ENCODE results near the gene MS4A8. TPM values are rescaled to one million over a fixed set of nuclear protein-coding genes. Genes with fewer than 3 reads are reported as not detected.

MS4A8 gene
- total and polyA plus RNA-seq, 10 donors = 0.19 TPM; not detected in 9

DNA sequence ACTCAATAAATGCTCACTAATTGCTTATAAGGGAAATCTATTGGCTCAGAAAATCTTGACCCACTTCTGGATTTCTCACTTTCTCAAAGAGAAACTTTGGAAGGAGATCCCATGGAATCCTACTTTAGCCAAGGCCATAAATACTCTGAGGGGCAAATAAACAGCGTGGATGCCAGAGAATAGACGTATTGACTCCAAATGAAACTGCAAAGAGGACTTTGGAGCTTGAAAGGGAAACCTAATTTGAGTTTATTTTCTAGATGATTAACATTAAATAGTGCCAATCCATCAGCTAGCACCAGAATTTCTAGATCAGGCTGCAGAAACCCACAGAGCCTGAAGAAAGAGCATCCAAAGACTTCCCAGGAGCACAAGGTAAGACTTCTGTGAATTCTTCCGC lies 25.0 kb downstream of the MS4A8 start, which contains the start of gene MS4A18:
Gene MS4A18, plus strand, starts transcription at position 301 of the 400 bp plus-strand sequence.
- no peak for TF ChIP-seq POLR2AphosphoS5 (IDR thresholded peaks at IDR 0.05)
- no peak for TF ChIP-seq POLR2A (IDR thresholded peaks at IDR 0.05)
- TF ChIP-seq, protein P1, sequence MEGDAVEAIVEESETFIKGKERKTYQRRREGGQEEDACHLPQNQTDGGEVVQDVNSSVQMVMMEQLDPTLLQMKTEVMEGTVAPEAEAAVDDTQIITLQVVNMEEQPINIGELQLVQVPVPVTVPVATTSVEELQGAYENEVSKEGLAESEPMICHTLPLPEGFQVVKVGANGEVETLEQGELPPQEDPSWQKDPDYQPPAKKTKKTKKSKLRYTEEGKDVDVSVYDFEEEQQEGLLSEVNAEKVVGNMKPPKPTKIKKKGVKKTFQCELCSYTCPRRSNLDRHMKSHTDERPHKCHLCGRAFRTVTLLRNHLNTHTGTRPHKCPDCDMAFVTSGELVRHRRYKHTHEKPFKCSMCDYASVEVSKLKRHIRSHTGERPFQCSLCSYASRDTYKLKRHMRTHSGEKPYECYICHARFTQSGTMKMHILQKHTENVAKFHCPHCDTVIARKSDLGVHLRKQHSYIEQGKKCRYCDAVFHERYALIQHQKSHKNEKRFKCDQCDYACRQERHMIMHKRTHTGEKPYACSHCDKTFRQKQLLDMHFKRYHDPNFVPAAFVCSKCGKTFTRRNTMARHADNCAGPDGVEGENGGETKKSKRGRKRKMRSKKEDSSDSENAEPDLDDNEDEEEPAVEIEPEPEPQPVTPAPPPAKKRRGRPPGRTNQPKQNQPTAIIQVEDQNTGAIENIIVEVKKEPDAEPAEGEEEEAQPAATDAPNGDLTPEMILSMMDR (IDR thresholded peaks at IDR 0.05 in 8 of 11, conservative IDR thresholded peaks at IDR 0.05 in 3 of 11) = no peak
- Histone ChIP-seq H3K27ac (no peak within 1 kb of the TSS), H3K4me3 (no peak within 1 kb of the TSS), H3K36me3 (no peaks in the 10 kb centered on the region), H3K9me3 (no peaks in the 10 kb centered on the region), H3K4me1 (no peaks in the 10 kb centered on the region), H3K27me3 (replicated peaks in 1 of 7) (peaks cover 0 to 7% (median 0%) of the 10 kb centered on the region in 7 donors)
- intact Hi-C loops (cut with DNase I; ENCODE audit: low total_unique reads) = no loop called here
- DNase-seq = no peak
- 83 to 96% (median 90%) methylated on average over 3 of the region's 3 CpGs for WGBS, 5 donors

DNA sequence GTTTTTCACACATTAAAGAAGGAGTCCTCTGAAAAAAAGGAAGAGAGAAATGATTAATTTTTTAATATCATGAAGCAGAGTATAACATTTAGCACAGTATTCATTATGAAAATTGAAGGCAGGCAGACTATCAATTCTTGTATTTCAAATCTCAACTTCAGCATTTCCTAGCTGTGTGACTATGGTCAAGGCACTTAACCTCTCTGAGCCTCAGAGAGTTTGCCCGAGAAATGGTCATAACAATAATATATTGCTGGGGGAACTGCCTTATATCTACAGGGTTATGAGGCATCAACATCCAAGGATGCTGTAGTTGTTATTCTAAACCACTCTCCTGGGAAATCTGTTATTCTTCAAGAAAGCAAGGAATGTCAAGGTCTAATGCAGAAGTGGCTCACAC lies 26.2 kb downstream of the MS4A8 start:
- no peak for DNase-seq
- 71 to 90% (median 85%) methylated on average over 1 of the region's 1 CpG for WGBS, 5 donors
- no peak overlapping the region for H3K4me3 ChIP-seq
- no peaks in the 10 kb centered on the region for H3K9me3 ChIP-seq
- intact Hi-C loops (cut with DNase I; ENCODE audit: low total_unique reads) = no loop called here
- peaks cover 0 to 11% (median 0%) of the 10 kb centered on the region in 7 donors for H3K27me3 ChIP-seq (replicated peaks in 1 of 7)
- no peak overlapping the region for H3K27ac ChIP-seq
- TF ChIP-seq, protein P1 (IDR thresholded peaks at IDR 0.05 in 8 of 11, conservative IDR thresholded peaks at IDR 0.05 in 3 of 11) = no peak
- no peak for TF ChIP-seq POLR2A (IDR thresholded peaks at IDR 0.05)
- TF ChIP-seq POLR2AphosphoS5 (IDR thresholded peaks at IDR 0.05) = no peak
- H3K36me3 ChIP-seq = no peaks in the 10 kb centered on the region
- no peaks in the 10 kb centered on the region for H3K4me1 ChIP-seq

DNA sequence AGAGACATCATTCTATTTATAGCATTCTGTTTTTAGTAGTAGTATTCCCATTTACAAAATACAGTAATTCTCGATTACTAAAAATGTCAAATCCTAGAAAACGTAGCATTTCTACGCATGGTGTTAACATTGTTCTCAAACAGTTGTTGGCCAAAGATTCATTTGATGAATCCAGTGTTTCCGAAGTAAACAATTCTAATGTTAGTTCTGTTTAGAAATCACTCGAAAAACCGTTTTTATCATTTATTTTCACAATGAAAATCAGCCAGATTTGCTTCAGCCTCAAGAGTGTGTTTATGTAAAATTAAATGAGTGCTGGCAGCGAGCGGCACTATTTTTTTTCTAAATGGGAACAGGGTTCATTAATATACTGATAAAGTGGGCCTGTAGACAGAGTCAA lies 32.2 kb downstream of the MS4A8 start:
- intact Hi-C loops (cut with DNase I; ENCODE audit: low total_unique reads) = no loop called here
- H3K27ac ChIP-seq = no peak overlapping the region
- H3K36me3 ChIP-seq = no peaks in the 10 kb centered on the region
- H3K27me3 ChIP-seq (replicated peaks in 1 of 7) = peaks cover 0 to 7% (median 0%) of the 10 kb centered on the region in 7 donors
- H3K4me1 ChIP-seq = no peaks in the 10 kb centered on the region
- WGBS, 5 donors = 78 to 92% (median 85%) methylated on average over 8 of the region's 8 CpGs
- no peak for DNase-seq
- no peaks in the 10 kb centered on the region for H3K9me3 ChIP-seq
- H3K4me3 ChIP-seq = no peak overlapping the region
- TF ChIP-seq POLR2A (IDR thresholded peaks at IDR 0.05) = no peak
- TF ChIP-seq POLR2AphosphoS5 (IDR thresholded peaks at IDR 0.05) = no peak
- TF ChIP-seq, protein P1 (IDR thresholded peaks at IDR 0.05 in 8 of 11, conservative IDR thresholded peaks at IDR 0.05 in 3 of 11) = no peak

DNA sequence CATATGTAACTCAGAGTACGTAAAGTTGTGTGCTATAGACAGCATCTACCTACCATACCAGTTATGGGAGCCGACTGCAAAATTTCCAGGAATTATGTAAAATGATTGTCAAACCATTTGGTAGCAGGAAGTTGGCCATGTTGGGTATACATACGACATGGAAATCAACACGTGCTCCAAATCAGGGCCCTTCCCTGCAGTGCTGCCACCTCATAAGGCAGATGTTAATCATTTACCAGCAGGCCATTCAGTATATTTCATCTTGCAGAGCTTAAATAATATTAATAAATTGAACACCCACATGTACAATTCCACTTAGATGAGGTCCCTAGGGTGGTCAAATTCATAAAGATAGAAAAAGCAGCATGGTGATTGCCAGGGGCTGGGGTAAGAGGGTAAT lies 34.9 kb downstream of the MS4A8 start:
- intact Hi-C loops (cut with DNase I; ENCODE audit: low total_unique reads) = no loop called here
- 84 to 92% (median 88%) methylated on average over 4 of the region's 4 CpGs for WGBS, 5 donors
- H3K4me3 ChIP-seq = no peak overlapping the region
- peaks cover 0 to 20% (median 0%) of the 10 kb centered on the region in 7 donors for H3K27me3 ChIP-seq (replicated peaks in 1 of 7)
- no peak for DNase-seq
- no peaks in the 10 kb centered on the region for H3K36me3 ChIP-seq
- TF ChIP-seq, protein P1 (IDR thresholded peaks at IDR 0.05 in 8 of 11, conservative IDR thresholded peaks at IDR 0.05 in 3 of 11) = no peak
- no peak for TF ChIP-seq POLR2A (IDR thresholded peaks at IDR 0.05)
- no peak for TF ChIP-seq POLR2AphosphoS5 (IDR thresholded peaks at IDR 0.05)
- no peaks in the 10 kb centered on the region for H3K9me3 ChIP-seq
- H3K27ac ChIP-seq = no peak overlapping the region
- H3K4me1 ChIP-seq = no peaks in the 10 kb centered on the region

Data from spleen (tissue), 11 donors.